ENCODE measurements around the gene ARPC1B. TPM values are rescaled to one million over a fixed set of nuclear protein-coding genes. Genes with fewer than 3 reads are reported as not detected.
A peak's percentile ranks its signal among the peaks of the same experiment; 100 is the strongest.

The ARPC1B gene
- total and polyA plus RNA-seq, 2 of the 8 experiments (the other 6 are each of a cell fraction or from before 2014, with no cell fraction given), result 64.5 to 115 TPM

- Histone ChIP-seq H3K14ac (ENCODE audit: insufficient read length) (no peak overlapping the region), H3K79me1 (ENCODE audit: low read depth, low read length) (peaks cover 25% of the 10 kb centered on the region), H4K91ac (replicated peaks; ENCODE audit: insufficient read length, low read length) (no peak overlapping the region), H4K8ac (ENCODE audit: extremely low read depth, insufficient read depth, low read length) (no peak overlapping the region), H3K56ac (replicated peaks; ENCODE audit: insufficient read length, low read depth, low read length) (no peak overlapping the region), H3K23ac (ENCODE audit: insufficient read length) (no peak overlapping the region), H3K4me1 (replicated peaks in 1 of 4; ENCODE audit: control insufficient read depth in 3 of 4, insufficient read depth in 4 of 4, low read length in 3 of 4) (peaks cover 0 to 3% (median 3%) of the 10 kb centered on the region in 4 experiments; a peak in 2 of 7 replicates), H4K5ac (ENCODE audit: insufficient read length, low read depth, low read length) (no peak overlapping the region), H2BK15ac (ENCODE audit: low read length) (no peak overlapping the region), H3K79me2 (ENCODE audit: control insufficient read depth in 1 of 2, insufficient read depth in 2 of 2, low read length in 2 of 2) (peaks cover 31 to 62% of the 10 kb centered on the region in 2 experiments), H3K4me2 (ENCODE audit: insufficient read depth in 1 of 2, low read depth in 2 of 2, low read length in 2 of 2) (no peak overlapping the region), H3K23me2 (ENCODE audit: low read depth, low read length) (peaks cover 13% of the 10 kb centered on the region), H2BK20ac (ENCODE audit: low read length) (no peak overlapping the region), H2AFZ (ENCODE audit: low read length) (no peak overlapping the region), H3K9ac (replicated peaks in 1 of 4; ENCODE audit: extremely low read depth in 1 of 4, low read depth in 3 of 4, low read length in 3 of 4) (0 out of 7 replicates have a peak overlapping the region, but pooled peaks of 1 of the 4 experiments have one; percentile 0), H2BK5ac (ENCODE audit: low read depth, low read length) (no peak overlapping the region), H2BK120ac (replicated peaks; ENCODE audit: low read depth, low read length) (no peak overlapping the region), H2AK5ac (ENCODE audit: low read depth, low read length) (no peak overlapping the region), H3K9me3 (ENCODE audit: insufficient read depth in 2 of 2, low read depth in 1 of 2, low read length in 1 of 2) (no peaks in the 10 kb centered on the region), H2BK12ac (ENCODE audit: low read depth, low read length) (no peak overlapping the region), H3K18ac (ENCODE audit: extremely low read depth, low read length) (no peak overlapping the region), H3K36me3 (ENCODE audit: control insufficient read depth in 2 of 4, insufficient read depth in 4 of 4, low read length in 3 of 4) (peaks cover 23 to 45% (median 38%) of the 10 kb centered on the region in 4 experiments; a peak in 7 of 8 replicates), H3K4me3 (ENCODE audit: extremely low read depth in 1 of 4, insufficient read depth in 2 of 4, low read depth in 3 of 4, low read length in 4 of 4) (no peak overlapping the region), H3K27me3 (replicated peaks in 1 of 4; ENCODE audit: control insufficient read depth in 3 of 4, extremely low read depth in 1 of 4, insufficient read depth in 3 of 4, low read length in 3 of 4) (no peaks in the 10 kb centered on the region), H4K20me1 (replicated peaks in 1 of 2; ENCODE audit: control insufficient read depth in 1 of 2, insufficient read depth in 2 of 2, low read length in 2 of 2) (peaks cover 21 to 32% of the 10 kb centered on the region in 2 experiments), H3K27ac (ENCODE audit: low read depth, low read length) (no peak overlapping the region), H3K4ac (replicated peaks; ENCODE audit: insufficient read length, low read depth, low read length) (no peak overlapping the region)
- FAIRE-seq, result no peak
- ChIA-PET CTCF (ENCODE audit: partially characterized antibody) (interaction anchor here (0.7 to 1.3 kb wide), 2 partner anchors 9 to 563 kb away, joined by 3 to 4 read pairs; no protein-coding TSS in a partner anchor), POLR2A (ENCODE audit: partially characterized antibody) (interaction anchor here (1.0 to 8.4 kb wide), 3 partner anchors 11 to 15 kb away, joined by 3 to 150 read pairs (median 5); no protein-coding TSS in a partner anchor)
- whole genome bisulfite sequencing, 2 experiments (ENCODE audit: extremely low coverage in 1 of 2, insufficient coverage in 1 of 2, insufficient read length in 1 of 2, insufficient replicate concordance in 2 of 2, low coverage in 1 of 2, low lambda C conversion rate in 2 of 2, missing lambda C conversion rate in 1 of 2), result 99% methylated on average over 10 of the region's 10 CpGs; no CpG with 5 or more reads in 1 of the 2 experiments
- no peak for DNase-seq (ENCODE audit: low read depth in 1 of 2, low spot score in 2 of 2)
- TF ChIP-seq JUND (IDR thresholded peaks at IDR 0.05; ENCODE audit: low read length) (no peak), ATF2 (IDR thresholded peaks at IDR 0.05; ENCODE audit: low read length) (no peak), POLR2A (IDR thresholded peaks at IDR 0.05; ENCODE audit: control extremely low read depth in 1 of 2, low read depth in 2 of 2, low read length in 2 of 2) (no peak; a peak in 1 of 3 replicates), POU5F1 (IDR thresholded peaks at IDR 0.05; ENCODE audit: low read depth, low read length) (no peak), BCL11A (IDR thresholded peaks at IDR 0.05; ENCODE audit: low read depth in 2 of 2, low read length in 2 of 2) (no peak), CHD2 (IDR thresholded peaks at IDR 0.05; ENCODE audit: low read length) (no peak), SUZ12 (IDR thresholded peaks at IDR 0.05; ENCODE audit: low read length) (no peak), CHD1 (IDR thresholded peaks at IDR 0.05; ENCODE audit: low read depth, low read length) (no peak), TAF1 (IDR thresholded peaks at IDR 0.05; ENCODE audit: low read depth, low read length) (no peak), EGR1 (IDR thresholded peaks at IDR 0.05; ENCODE audit: borderline replicate concordance, low read depth, low read length) (no peak), KDM4A (IDR thresholded peaks at IDR 0.05; ENCODE audit: low read depth, low read length, severe bottlenecking) (no peak), USF2 (IDR thresholded peaks at IDR 0.05; ENCODE audit: low read length) (no peak)
These were observed 30.4 kb downstream of the ARPC1B start for GRCh38 chr7:99404977-99405320.

All from H1 (cell line).